Gastroesophageal sphincter (tissue), 4 donors: ENCODE results near the gene GSTO1. TPM values are rescaled to one million over a fixed set of nuclear protein-coding genes. Genes with fewer than 3 reads are reported as not detected.

Experiments
- ATAC-seq: fragments of 150-250 bp; one replicate; pipeline ENCODE4 v1.9.1; 2016; ENCODE audit warnings: mild to moderate bottlenecking, moderate library complexity
- H3K27ac ChIP-seq, 4 donors: fragments of 200-600 bp; sonication (generic) in 3 of 4; 1 replicate in 3 of 4; 2 replicates in 1 of 4; pipeline ENCODE4 v1.5.1; 2016 to 2019
- H3K27me3 ChIP-seq: fragments of 200-600 bp; sonication (generic); one replicate; pipeline ENCODE4 v1.5.1; 2019
- H3K36me3 ChIP-seq, 2 donors: fragments of 200-600 bp; sonication (generic); one replicate each; pipeline ENCODE4 v1.5.1; 2019; ENCODE audit warnings: control low read depth in 1 of 2
- H3K4me1 ChIP-seq, 3 donors: fragments of 200-600 bp; sonication (generic); 1 replicate in 2 of 3; 2 replicates in 1 of 3; pipeline ENCODE4 v1.5.1; 2016 to 2019; ENCODE audit warnings: control low read depth in 2 of 3
- H3K4me3 ChIP-seq, 2 donors: fragments of 200-600 bp; sonication (generic); one replicate each; pipeline ENCODE4 v1.5.1; 2019; ENCODE audit warnings: mild to moderate bottlenecking in 1 of 2, moderate library complexity in 1 of 2
- H3K9me3 ChIP-seq, 3 donors: fragments of 200-600 bp; sonication (generic); one replicate each; pipeline ENCODE4 v1.5.1; 2017 to 2019; ENCODE audit warnings: control low read depth in 2 of 3
- CTCF ChIP-seq, 4 experiments: fragments of 200-600 bp in 2 of 4; fragments of 450-650 bp in 2 of 4; sonication (generic) in 1 of 4; IDR thresholded peaks; one replicate each; pipeline ENCODE4 v1.5.1; 2017 to 2019; ENCODE audit warnings: antibody characterized with exemption in 4 of 4, mild to moderate bottlenecking in 2 of 4, moderate library complexity in 2 of 4
- EP300 ChIP-seq: sonication (generic); formaldehyde crosslinking; IDR thresholded peaks from one replicate; pipeline ENCODE4 v1.6.1; 2017; ENCODE audit warnings: antibody characterized with exemption, mild to moderate bottlenecking
- POLR2A ChIP-seq, 2 donors: fragments of 450-650 bp; IDR thresholded peaks; one replicate each; pipeline ENCODE4 v1.6.1; 2017; ENCODE audit warnings: antibody characterized with exemption in 2 of 2, mild to moderate bottlenecking in 2 of 2, moderate library complexity in 1 of 2
- POLR2AphosphoS5 ChIP-seq: sonication (generic); formaldehyde crosslinking; IDR thresholded peaks from one replicate; pipeline ENCODE4 v1.6.1; 2017; ENCODE audit warnings: antibody characterized with exemption
- WGBS, 2 donors: methylation state at CpG; one replicate each; pipeline ENCODE4 v1.1.5; 2018; ENCODE audit warnings: low coverage in 1 of 2; 5-methylcytosine and 5-hydroxymethylcytosine counted together
- total RNA-seq, 4 donors: library from RNA; depleted of rRNA; stranded (reverse); fragments of >200 nt; gene quantifications; one replicate each; pipeline ENCODE4 v1.1.0, GENCODE V29; 2016

GSTO1 gene
- total RNA-seq, 4 donors from 2014 or later, result 124 to 153 (median 149) TPM

- Histone ChIP-seq H3K4me1 (peaks cover 0 to 17% (median 5%) of the 10 kb centered on the region in 3 donors), H3K4me3 (peak overlapping the region; percentile 79 to 86), H3K9me3 (peaks cover 0 to 6% (median 0%) of the 10 kb centered on the region in 3 donors), H3K36me3 (no peaks in the 10 kb centered on the region), H3K27ac (no peak overlapping the region), H3K27me3 (peaks cover 13% of the 10 kb centered on the region)
- ATAC-seq, result peak; percentile 61
- 15 to 26% methylated on average over 3 to 15 of the region's 20 CpGs for whole genome bisulfite sequencing, 2 donors
- TF ChIP-seq CTCF (IDR thresholded peaks at IDR 0.05) (no peak), POLR2AphosphoS5 (no peak), EP300 (no peak), POLR2A (IDR thresholded peaks at IDR 0.05) (no peak)
Observed at GRCh38 chr10:104232613-104233102, 22.0 kb upstream of the GSTO1 start.

GRCh38 chr10:104233817-104234216 lies 20.9 kb upstream of the GSTO1 start:
- peaks cover 0 to 17% (median 5%) of the 10 kb centered on the region in 3 donors for H3K4me1 ChIP-seq
- no peaks in the 10 kb centered on the region for H3K36me3 ChIP-seq
- 63% methylated on average over 1 of the region's 1 CpG; no CpG with 5 or more reads in 1 of the 2 donors for WGBS, 2 donors

GRCh38 chr10:104234934-104235333 lies 19.8 kb upstream of the GSTO1 start:
- no peaks in the 10 kb centered on the region for H3K36me3 ChIP-seq
- no peak overlapping the region for H3K4me3 ChIP-seq
- H3K4me1 ChIP-seq, result peaks cover 0 to 17% (median 5%) of the 10 kb centered on the region in 3 donors
- TF ChIP-seq CTCF (IDR thresholded peaks at IDR 0.05), result no peak
- no peak for TF ChIP-seq POLR2AphosphoS5
- no peak for TF ChIP-seq EP300
- no peak for TF ChIP-seq POLR2A (IDR thresholded peaks at IDR 0.05)
- H3K27ac ChIP-seq, result no peak overlapping the region
- H3K9me3 ChIP-seq, result peaks cover 0 to 6% (median 0%) of the 10 kb centered on the region in 3 donors
- no peak for ATAC-seq
- WGBS, 2 donors, result 67 to 100% methylated on average over 1 of the region's 1 CpG
- H3K27me3 ChIP-seq, result peaks cover 19% of the 10 kb centered on the region

More at GRCh38 chr10:104233817-104234216, 20.9 kb upstream of the GSTO1 start:
- no peak overlapping the region for H3K27ac ChIP-seq
- peaks cover 0 to 6% (median 0%) of the 10 kb centered on the region in 3 donors for H3K9me3 ChIP-seq
- no peak overlapping the region for H3K4me3 ChIP-seq
- TF ChIP-seq POLR2A (IDR thresholded peaks at IDR 0.05) (no peak), CTCF (IDR thresholded peaks at IDR 0.05) (no peak), EP300 (no peak), POLR2AphosphoS5 (no peak)
- no peak for ATAC-seq
- peaks cover 13% of the 10 kb centered on the region for H3K27me3 ChIP-seq

- Histone ChIP-seq H3K27ac (no peak overlapping the region), H3K27me3 (peaks cover 19% of the 10 kb centered on the region), H3K9me3 (peaks cover 0 to 6% (median 0%) of the 10 kb centered on the region in 3 donors), H3K4me3 (no peak overlapping the region), H3K36me3 (no peaks in the 10 kb centered on the region), H3K4me1 (peaks cover 0 to 17% (median 5%) of the 10 kb centered on the region in 3 donors)
- ATAC-seq, result no peak
- 60 to 84% methylated on average over 2 to 3 of the region's 3 CpGs for WGBS, 2 donors
- TF ChIP-seq POLR2AphosphoS5 (no peak), POLR2A (IDR thresholded peaks at IDR 0.05) (no peak), EP300 (no peak), CTCF (IDR thresholded peaks at IDR 0.05) (no peak)
Observed at GRCh38 chr10:104235801-104236200, 18.9 kb upstream of the GSTO1 start.

GRCh38 chr10:104240078-104240477 lies 14.6 kb upstream of the GSTO1 start:
- H3K36me3 ChIP-seq, result no peaks in the 10 kb centered on the region
- no peak for TF ChIP-seq EP300
- TF ChIP-seq CTCF (IDR thresholded peaks at IDR 0.05), result no peak
- no peak for TF ChIP-seq POLR2AphosphoS5
- no peak for TF ChIP-seq POLR2A (IDR thresholded peaks at IDR 0.05)
- peaks cover 0 to 3% (median 0%) of the 10 kb centered on the region in 3 donors for H3K9me3 ChIP-seq
- H3K4me3 ChIP-seq, result no peak overlapping the region
- ATAC-seq, result no peak
- no peaks in the 10 kb centered on the region for H3K4me1 ChIP-seq
- peaks cover 25% of the 10 kb centered on the region for H3K27me3 ChIP-seq
- H3K27ac ChIP-seq, result no peak overlapping the region
- WGBS, 2 donors, result 60 to 62% methylated on average over 1 to 2 of the region's 2 CpGs
